Panc1 (cell line): ENCODE measurements around the gene YAP1. TPM values are rescaled to one million over a fixed set of nuclear protein-coding genes. Genes with fewer than 3 reads are reported as not detected.

ENCODE experiments used
- ATAC-seq: fragments of 200-7000 bp; cut with Tn5 transposase; 2 replicates; pipeline ENCODE4 v1.9.1; 2020; ENCODE audit warnings: mild to moderate bottlenecking, moderate library complexity
- BruUV-seq: library from RNA; stranded (reverse); fragments of 400-500 nt; replicated peaks from 2 replicates; lab custom pipeline; 2021; lab: Mats Ljungman, UMichigan
- CTCF ChIA-PET: fragments of 300-600 bp; sonication (Branson Sonifier 250); formaldehyde crosslinking; loops from one replicate; lab custom pipeline; 2022; ENCODE audit warnings: antibody characterized with exemption; lab: Charles Lee
- POLR2A ChIA-PET: fragments of 300-600 bp; sonication (Branson Sonifier 250); formaldehyde crosslinking; loops from one replicate; lab custom pipeline; 2022; ENCODE audit warnings: antibody characterized with exemption; lab: Charles Lee
- DNase-seq: peaks from one replicate; pipeline ENCODE4 v3.0.0-alpha.2; 2010; ENCODE audit warnings: low read depth, low spot score
- H3K27ac ChIP-seq: 2 replicates; pipeline ENCODE4 v1.5.1; 2011; ENCODE audit warnings: mild to moderate bottlenecking, low read length, inconsistent platforms
- H3K27me3 ChIP-seq: fragments of 200-500 bp; sonication (Bioruptor generic); 2 replicates; pipeline ENCODE4 v1.6.0; 2014; ENCODE audit warnings: low read length, inconsistent platforms; ENCODE audit not compliant: control insufficient read depth, insufficient read depth
- H3K36me3 ChIP-seq: fragments of 200-500 bp; sonication (Bioruptor generic); 2 replicates; pipeline ENCODE4 v1.5.1; 2014; ENCODE audit warnings: inconsistent platforms, mild to moderate bottlenecking, low read length, moderate library complexity; ENCODE audit not compliant: control insufficient read depth, insufficient read depth
- H3K4me1 ChIP-seq: 2 replicates; pipeline ENCODE4 v1.5.1; 2011; ENCODE audit warnings: inconsistent platforms, mild to moderate bottlenecking, low read length, moderate library complexity; ENCODE audit not compliant: control insufficient read depth, insufficient read depth
- H3K4me3 ChIP-seq, 2 experiments: 2 replicates each; pipeline ENCODE4 v1.5.1; 2011 to 2012; ENCODE audit warnings: low read depth in 2 of 2, low read length in 2 of 2, mild to moderate bottlenecking in 2 of 2, inconsistent platforms in 1 of 2, moderate library complexity in 1 of 2
- H3K9me3 ChIP-seq: fragments of 200-500 bp; sonication (Bioruptor generic); 2 replicates; pipeline ENCODE4 v1.5.1; 2014; ENCODE audit warnings: low read depth, mild to moderate bottlenecking, inconsistent platforms, low read length, moderate library complexity; ENCODE audit not compliant: control insufficient read depth, insufficient read depth
- POLR2AphosphoS5 ChIP-seq: IDR thresholded peaks from 2 replicates; pipeline ENCODE4 v1.6.1; 2012; ENCODE audit warnings: mild to moderate bottlenecking, low read depth, low read length, moderate library complexity
- SIN3A ChIP-seq: IDR thresholded peaks from 2 replicates; pipeline ENCODE4 v1.6.1; 2012; ENCODE audit warnings: low read depth, mild to moderate bottlenecking, low read length, moderate library complexity, borderline replicate concordance; ENCODE audit not compliant: insufficient read depth
- TCF7L2 ChIP-seq: IDR thresholded peaks from 2 replicates; pipeline ENCODE4 v1.6.1; 2011; ENCODE audit warnings: mild to moderate bottlenecking, low read depth, low read length, inconsistent platforms
- in situ Hi-C: cut with HindIII; loops from 2 replicates; pipeline ENCODE4 v1.10.0; 2016; ENCODE audit warnings: low sequenced_read_pairs, low pct_unique_long_range_greater_than_20kb
- intact Hi-C: fragments of 100-400 bp; cut with micrococcal nuclease; formaldehyde crosslinking; loops from one replicate; pipeline ENCODE4 v1.10.0; 2022; ENCODE audit not compliant: unreplicated experiment
- total RNA-seq: library from RNA; stranded (reverse); gene quantifications from one replicate; pipeline ENCODE4 v1.2.1, GENCODE V29; 2021; ENCODE audit not compliant: unreplicated experiment
- TF ChIP-seq, protein P1 (sequence below), 2 experiments: IDR thresholded peaks; 2 replicates each; pipeline ENCODE4 v1.6.1; 2011 to 2012; ENCODE audit warnings: low read depth in 2 of 2, control low read depth in 1 of 2, low read length in 1 of 2, mild to moderate bottlenecking in 1 of 2, moderate library complexity in 1 of 2; ENCODE audit not compliant: insufficient read depth in 1 of 2
- TF ChIP-seq, protein P2 (sequence below): fragments of 450-650 bp; IDR thresholded peaks from 2 replicates; pipeline ENCODE4 v1.5.1; 2017; ENCODE audit warnings: mild to moderate bottlenecking

The YAP1 gene
- total RNA-seq, 1 experiment from 2014 or later = 158 TPM

DNA sequence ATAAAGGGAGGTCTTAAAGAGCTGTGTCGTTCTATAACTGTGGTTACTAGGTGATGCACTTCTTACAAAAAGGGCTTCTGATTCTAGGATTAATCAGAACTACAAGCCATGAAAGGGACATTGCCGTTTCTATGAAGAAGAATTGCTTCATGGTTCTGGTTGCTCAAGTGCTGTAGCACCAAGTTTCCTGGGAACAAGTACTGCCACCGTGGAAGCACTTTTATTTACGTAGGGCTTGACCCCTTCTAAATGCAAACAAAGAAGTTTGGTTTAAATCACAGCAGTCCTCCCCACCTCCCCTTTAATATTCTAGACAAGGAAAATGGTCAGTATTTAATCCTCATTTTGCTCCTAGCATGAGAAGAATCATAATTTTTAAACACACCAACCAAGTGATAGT, 9.8 kb downstream of the YAP1 start:
- CTCF ChIA-PET = interaction anchor here (0.8 kb wide), 1 partner anchor 134 kb away, joined by 3 read pairs; no protein-coding TSS in a partner anchor
- in situ Hi-C loops = no loop called here
- H3K4me3 ChIP-seq = no peak overlapping the region
- peak; percentile 61 for ATAC-seq
- H3K27ac ChIP-seq = peak overlapping the region; percentile 67
- H3K4me1 ChIP-seq = peaks cover 66% of the 10 kb centered on the region
- intact Hi-C loops = no loop called here
- no peak for DNase-seq
- TF ChIP-seq, protein P1, sequence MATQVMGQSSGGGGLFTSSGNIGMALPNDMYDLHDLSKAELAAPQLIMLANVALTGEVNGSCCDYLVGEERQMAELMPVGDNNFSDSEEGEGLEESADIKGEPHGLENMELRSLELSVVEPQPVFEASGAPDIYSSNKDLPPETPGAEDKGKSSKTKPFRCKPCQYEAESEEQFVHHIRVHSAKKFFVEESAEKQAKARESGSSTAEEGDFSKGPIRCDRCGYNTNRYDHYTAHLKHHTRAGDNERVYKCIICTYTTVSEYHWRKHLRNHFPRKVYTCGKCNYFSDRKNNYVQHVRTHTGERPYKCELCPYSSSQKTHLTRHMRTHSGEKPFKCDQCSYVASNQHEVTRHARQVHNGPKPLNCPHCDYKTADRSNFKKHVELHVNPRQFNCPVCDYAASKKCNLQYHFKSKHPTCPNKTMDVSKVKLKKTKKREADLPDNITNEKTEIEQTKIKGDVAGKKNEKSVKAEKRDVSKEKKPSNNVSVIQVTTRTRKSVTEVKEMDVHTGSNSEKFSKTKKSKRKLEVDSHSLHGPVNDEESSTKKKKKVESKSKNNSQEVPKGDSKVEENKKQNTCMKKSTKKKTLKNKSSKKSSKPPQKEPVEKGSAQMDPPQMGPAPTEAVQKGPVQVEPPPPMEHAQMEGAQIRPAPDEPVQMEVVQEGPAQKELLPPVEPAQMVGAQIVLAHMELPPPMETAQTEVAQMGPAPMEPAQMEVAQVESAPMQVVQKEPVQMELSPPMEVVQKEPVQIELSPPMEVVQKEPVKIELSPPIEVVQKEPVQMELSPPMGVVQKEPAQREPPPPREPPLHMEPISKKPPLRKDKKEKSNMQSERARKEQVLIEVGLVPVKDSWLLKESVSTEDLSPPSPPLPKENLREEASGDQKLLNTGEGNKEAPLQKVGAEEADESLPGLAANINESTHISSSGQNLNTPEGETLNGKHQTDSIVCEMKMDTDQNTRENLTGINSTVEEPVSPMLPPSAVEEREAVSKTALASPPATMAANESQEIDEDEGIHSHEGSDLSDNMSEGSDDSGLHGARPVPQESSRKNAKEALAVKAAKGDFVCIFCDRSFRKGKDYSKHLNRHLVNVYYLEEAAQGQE (IDR thresholded peaks at IDR 0.05; ENCODE audit: insufficient read depth in 1 of 2, low read depth in 2 of 2, low read length in 1 of 2) = no peak
- TF ChIP-seq SIN3A (no peak), TCF7L2 (no peak), POLR2AphosphoS5 (no peak)
- TF ChIP-seq, protein P2, sequence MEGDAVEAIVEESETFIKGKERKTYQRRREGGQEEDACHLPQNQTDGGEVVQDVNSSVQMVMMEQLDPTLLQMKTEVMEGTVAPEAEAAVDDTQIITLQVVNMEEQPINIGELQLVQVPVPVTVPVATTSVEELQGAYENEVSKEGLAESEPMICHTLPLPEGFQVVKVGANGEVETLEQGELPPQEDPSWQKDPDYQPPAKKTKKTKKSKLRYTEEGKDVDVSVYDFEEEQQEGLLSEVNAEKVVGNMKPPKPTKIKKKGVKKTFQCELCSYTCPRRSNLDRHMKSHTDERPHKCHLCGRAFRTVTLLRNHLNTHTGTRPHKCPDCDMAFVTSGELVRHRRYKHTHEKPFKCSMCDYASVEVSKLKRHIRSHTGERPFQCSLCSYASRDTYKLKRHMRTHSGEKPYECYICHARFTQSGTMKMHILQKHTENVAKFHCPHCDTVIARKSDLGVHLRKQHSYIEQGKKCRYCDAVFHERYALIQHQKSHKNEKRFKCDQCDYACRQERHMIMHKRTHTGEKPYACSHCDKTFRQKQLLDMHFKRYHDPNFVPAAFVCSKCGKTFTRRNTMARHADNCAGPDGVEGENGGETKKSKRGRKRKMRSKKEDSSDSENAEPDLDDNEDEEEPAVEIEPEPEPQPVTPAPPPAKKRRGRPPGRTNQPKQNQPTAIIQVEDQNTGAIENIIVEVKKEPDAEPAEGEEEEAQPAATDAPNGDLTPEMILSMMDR = no peak
- peaks cover 24% of the 10 kb centered on the region for H3K36me3 ChIP-seq
- POLR2A ChIA-PET = interaction anchor here (0.7 to 1.2 kb wide), 2 partner anchors 26 to 72 kb away, joined by 3 to 5 read pairs; partner anchors contain the start of gene CFAP300
- H3K9me3 ChIP-seq = no peaks in the 10 kb centered on the region
- H3K27me3 ChIP-seq = no peaks in the 10 kb centered on the region
- no TSS peak for BruUV-seq

DNA sequence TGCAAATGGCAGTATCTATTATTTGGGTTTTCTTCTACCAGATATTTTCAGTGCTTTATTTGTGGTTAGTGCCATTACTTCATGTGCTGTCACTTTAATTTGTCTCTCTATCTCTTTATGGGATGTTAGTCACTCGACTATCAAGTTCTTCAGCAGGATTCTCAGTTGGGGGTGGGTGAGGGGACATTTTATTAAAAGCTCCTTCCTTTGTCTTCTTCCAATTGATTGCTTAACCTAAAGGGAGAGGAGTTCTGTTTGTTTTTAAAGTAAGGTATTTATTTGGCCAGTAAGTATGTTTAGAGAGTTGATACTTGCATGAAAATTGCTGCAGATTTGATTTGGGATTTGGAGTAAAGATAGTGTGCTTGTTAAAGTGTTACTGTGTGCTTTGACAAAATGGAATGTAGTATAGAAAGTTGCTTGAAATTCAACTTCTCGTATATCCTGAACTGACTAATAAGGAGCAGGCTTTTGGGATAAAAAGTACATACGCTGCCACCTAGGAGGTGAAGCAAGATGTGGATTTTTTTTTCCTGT, 10.3 kb downstream of the YAP1 start:
- H3K4me1 ChIP-seq = peaks cover 61% of the 10 kb centered on the region
- no peak overlapping the region for H3K4me3 ChIP-seq
- ChIA-PET CTCF (no interaction called here), POLR2A (interaction anchor here (0.7 to 1.2 kb wide), 2 partner anchors 73 to 154 kb away, joined by 3 to 4 read pairs; partner anchors contain the start of gene CFAP300)
- ATAC-seq (peak; percentile 70), DNase-seq (no peak)
- H3K36me3 ChIP-seq = peaks cover 20% of the 10 kb centered on the region; the same call in 1 of the 2 replicates
- H3K9me3 ChIP-seq = no peaks in the 10 kb centered on the region
- in situ Hi-C loops (no loop called here), intact Hi-C loops (no loop called here)
- BruUV-seq = TSS peak; percentile 23
- peak overlapping the region; percentile 67 for H3K27ac ChIP-seq
- H3K27me3 ChIP-seq = no peaks in the 10 kb centered on the region
- TF ChIP-seq TCF7L2 (peak; percentile 64; the same call in 1 of the 2 replicates), POLR2AphosphoS5 (no peak)

DNA sequence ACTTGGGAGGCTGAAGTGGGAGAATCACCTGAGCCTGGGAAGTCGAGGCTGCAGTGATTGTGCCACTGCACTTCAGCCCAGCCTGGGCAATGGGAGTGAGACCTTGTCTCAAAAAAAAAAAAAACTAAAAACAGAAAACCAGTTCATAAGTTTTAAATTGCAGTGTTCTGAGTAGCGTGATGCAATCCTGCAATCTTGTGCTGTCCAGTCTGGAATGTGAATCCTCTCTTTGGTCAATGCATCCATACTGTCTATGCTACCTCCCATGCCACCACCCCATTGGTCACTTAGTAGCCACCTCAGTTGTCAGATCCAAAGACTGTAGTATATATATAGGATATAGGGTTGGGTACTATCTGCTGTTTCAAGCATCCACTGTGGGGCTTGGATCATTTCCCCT, 11.1 kb downstream of the YAP1 start:
- ChIA-PET POLR2A (interaction anchor here (0.7 to 1.2 kb wide), 2 partner anchors 74 to 153 kb away, joined by 3 to 4 read pairs; partner anchors contain the start of gene CFAP300), CTCF (no interaction called here)
- Histone ChIP-seq H3K36me3 (peaks cover 14% of the 10 kb centered on the region; the same call in 1 of the 2 replicates), H3K27ac (peak overlapping the region; percentile 18; the same call in 1 of the 2 replicates), H3K9me3 (no peaks in the 10 kb centered on the region), H3K4me1 (peaks cover 55% of the 10 kb centered on the region), H3K27me3 (no peaks in the 10 kb centered on the region), H3K4me3 (no peak overlapping the region)
- in situ Hi-C loops = no loop called here
- intact Hi-C loops = no loop called here
- ATAC-seq (peak; percentile 16; the same call in 1 of the 2 replicates), DNase-seq (no peak)
- TF ChIP-seq, protein P1 (IDR thresholded peaks at IDR 0.05; ENCODE audit: insufficient read depth in 1 of 2, low read depth in 2 of 2, low read length in 1 of 2) = no peak
- TF ChIP-seq TCF7L2 (no peak), SIN3A (no peak), POLR2AphosphoS5 (no peak)
- TF ChIP-seq, protein P2 = no peak
- BruUV-seq = no TSS peak
